Endodermal cell (in vitro differentiated cells): ENCODE measurements around the gene DCC. TPM values are rescaled to one million over a fixed set of nuclear protein-coding genes. Genes with fewer than 3 reads are reported as not detected.
A peak's percentile ranks its signal among the peaks of the same experiment; 100 is the strongest.

ENCODE experiments used
- DNase-seq: peaks from one replicate; pipeline ENCODE4 v3.0.0-alpha.2; 2017
- H3K27ac ChIP-seq: 2 replicates; pipeline ENCODE4 v1.5.1; 2013; ENCODE audit warnings: mild to moderate bottlenecking, low read depth, low read length, moderate library complexity
- H3K27me3 ChIP-seq: 2 replicates; pipeline ENCODE4 v1.6.1; 2013; ENCODE audit warnings: mild to moderate bottlenecking, low read length, moderate library complexity; ENCODE audit not compliant: insufficient read depth, control insufficient read depth, poor library complexity, severe bottlenecking
- H3K36me3 ChIP-seq: 2 replicates; pipeline ENCODE4 v1.7.0; 2013; ENCODE audit warnings: mild to moderate bottlenecking, low read length, moderate library complexity; ENCODE audit not compliant: control insufficient read depth, insufficient read depth
- H3K4me1 ChIP-seq: one replicate; pipeline ENCODE4 v1.7.0; 2013; ENCODE audit warnings: low read length; ENCODE audit not compliant: control insufficient read depth, insufficient read depth
- H3K4me3 ChIP-seq: 2 replicates; pipeline ENCODE4 v1.5.1; 2013; ENCODE audit warnings: mild to moderate bottlenecking, low read length, moderate library complexity
- H3K9ac ChIP-seq: 2 replicates; pipeline ENCODE4 v1.6.1; 2013; ENCODE audit warnings: mild to moderate bottlenecking, low read length, moderate library complexity; ENCODE audit not compliant: poor library complexity, severe bottlenecking; ENCODE audit errors: extremely low read depth
- H3K9me3 ChIP-seq: 2 replicates; pipeline ENCODE4 v1.6.1; 2013; ENCODE audit warnings: mild to moderate bottlenecking, low read length, moderate library complexity; ENCODE audit not compliant: control insufficient read depth
- H3K27ac Mint-ChIP-seq: 2 replicates; pipeline ENCODE4 v1.8.0; 2020; ENCODE audit warnings: mixed read lengths
- H3K27me3 Mint-ChIP-seq: 2 replicates; pipeline ENCODE4 v1.8.0; 2021; ENCODE audit warnings: mild to moderate bottlenecking, mixed read lengths; ENCODE audit not compliant: insufficient read depth
- H3K36me3 Mint-ChIP-seq: 2 replicates; pipeline ENCODE4 v1.8.0; 2020; ENCODE audit warnings: low read depth, mixed read lengths
- H3K4me1 Mint-ChIP-seq: 2 replicates; pipeline ENCODE4 v1.8.0; 2020; ENCODE audit warnings: mixed read lengths
- H3K4me3 Mint-ChIP-seq: 2 replicates; pipeline ENCODE4 v1.8.0; 2020; ENCODE audit warnings: mild to moderate bottlenecking, moderate library complexity, mixed read lengths
- H3K9me3 Mint-ChIP-seq: 2 replicates; pipeline ENCODE4 v1.8.0; 2020; ENCODE audit warnings: mild to moderate bottlenecking, mixed read lengths
- CTCF ChIP-seq: fragments of 200-600 bp; sonication (generic); conservative IDR thresholded peaks from 2 replicates; pipeline ENCODE4 v1.5.0; 2021; ENCODE audit warnings: antibody characterized with exemption, mild to moderate bottlenecking
- WGBS, 2 experiments: methylation state at CpG; one replicate each; pipeline versions ENCODE4 v1.1.5 to v1.1.7; 2013; ENCODE audit warnings: missing lambda C conversion rate in 2 of 2, mixed read lengths in 1 of 2; ENCODE audit not compliant: insufficient coverage in 1 of 2, insufficient read length in 1 of 2; 5-methylcytosine and 5-hydroxymethylcytosine counted together
- total RNA-seq, 2 donors: library from RNA; stranded (reverse); fragmentation: NEBNext Ultra II Directional in 1 of 2; extraction: Animal tissue kit (Norgen Biotek cat#: 25700) in 1 of 2; gene quantifications; 2 replicates in 1 of 2; 3 replicates in 1 of 2; pipeline ENCODE4 v1.2.1, GENCODE V29; 2021

Gene DCC
- total RNA-seq, 2 donors from 2014 or later = 0.77 to 0.97 TPM

GRCh38 chr18:53556450-53556849 is 1216.5 kb downstream of the DCC start:
- H3K9me3 ChIP-seq = peaks cover 8% of the 10 kb centered on the region
- no peak overlapping the region for H3K4me3 ChIP-seq
- H3K27ac Mint-ChIP-seq = no peak overlapping the region
- no peak for TF ChIP-seq CTCF
- peaks cover 10% of the 10 kb centered on the region for H3K9me3 Mint-ChIP-seq
- no peaks in the 10 kb centered on the region for H3K4me1 ChIP-seq
- no peak overlapping the region for H3K9ac ChIP-seq
- no peak overlapping the region for H3K27ac ChIP-seq
- no peak overlapping the region for H3K4me3 Mint-ChIP-seq
- WGBS, 2 experiments = 100% methylated on average over 1 of the region's 2 CpGs; no CpG with 5 or more reads in 1 of the 2 experiments
- H3K27me3 Mint-ChIP-seq = no peaks in the 10 kb centered on the region
- H3K4me1 Mint-ChIP-seq = no peaks in the 10 kb centered on the region
- no peak for DNase-seq
- H3K27me3 ChIP-seq = no peaks in the 10 kb centered on the region
- no peaks in the 10 kb centered on the region for H3K36me3 ChIP-seq
- H3K36me3 Mint-ChIP-seq = peaks cover 7% of the 10 kb centered on the region

GRCh38 chr18:53560546-53560945 is 1220.5 kb downstream of the DCC start:
- H3K27ac ChIP-seq = no peak overlapping the region
- H3K27me3 ChIP-seq = no peaks in the 10 kb centered on the region
- no peaks in the 10 kb centered on the region for H3K4me1 ChIP-seq
- H3K9me3 Mint-ChIP-seq = peaks cover 10% of the 10 kb centered on the region
- H3K9me3 ChIP-seq = peaks cover 8% of the 10 kb centered on the region
- H3K36me3 Mint-ChIP-seq = peaks cover 7% of the 10 kb centered on the region
- no peaks in the 10 kb centered on the region for H3K36me3 ChIP-seq
- H3K4me1 Mint-ChIP-seq = no peaks in the 10 kb centered on the region
- no peak overlapping the region for H3K4me3 ChIP-seq
- TF ChIP-seq CTCF = no peak
- no peaks in the 10 kb centered on the region for H3K27me3 Mint-ChIP-seq
- H3K27ac Mint-ChIP-seq = no peak overlapping the region
- DNase-seq = no peak
- 72 to 94% methylated on average over 2 of the region's 2 CpGs for WGBS, 2 experiments
- H3K9ac ChIP-seq = no peak overlapping the region
- no peak overlapping the region for H3K4me3 Mint-ChIP-seq

- Mint-ChIP-seq H3K4me1 (no peaks in the 10 kb centered on the region), H3K9me3 (no peaks in the 10 kb centered on the region), H3K36me3 (no peaks in the 10 kb centered on the region), H3K27me3 (no peaks in the 10 kb centered on the region), H3K27ac (no peak overlapping the region), H3K4me3 (no peak overlapping the region)
- no peaks in the 10 kb centered on the region for H3K4me1 ChIP-seq
- no peak overlapping the region for H3K4me3 ChIP-seq
- H3K9ac ChIP-seq = no peak overlapping the region
- DNase-seq = peak; percentile 66
- no peaks in the 10 kb centered on the region for H3K9me3 ChIP-seq
- no peaks in the 10 kb centered on the region for H3K27me3 ChIP-seq
- no peaks in the 10 kb centered on the region for H3K36me3 ChIP-seq
- WGBS, 2 experiments = 95% methylated on average over 2 of the region's 2 CpGs; no CpG with 5 or more reads in 1 of the 2 experiments
- H3K27ac ChIP-seq = peak overlapping the region; percentile 13
- no peak for TF ChIP-seq CTCF
Observed at GRCh38 chr18:53566626-53567025, 1226.6 kb downstream of the DCC start.
